LNCAP (cell line): ENCODE data around the gene GCLC.

Experiments
- CTCF ChIP-seq: fragments of 450-650 bp; IDR thresholded peaks from 2 replicates; pipeline ENCODE4 v1.5.1; 2017; ENCODE audit warnings: mild to moderate bottlenecking

Gene GCLC

GRCh38 chr6:53544470-53545308, at the start of gene GCLC:
Gene GCLC (minus strand): TSS chr6:53545101. CDS start chr6:53544645, 456 bp downstream.
- TF ChIP-seq CTCF = peak; percentile 73

- no peak for TF ChIP-seq CTCF
Measured at GRCh38 chr6:53594596-53594995, 49.7 kb upstream of the GCLC start.

GRCh38 chr6:53593001-53593488, 48.1 kb upstream of the GCLC start:
- no peak for TF ChIP-seq CTCF

- TF ChIP-seq CTCF = no peak
Measured at GRCh38 chr6:53591873-53592272, 47.0 kb upstream of the GCLC start.

GRCh38 chr6:53588816-53589509, 44.1 kb upstream of the GCLC start:
- TF ChIP-seq CTCF = no peak

- TF ChIP-seq CTCF = no peak
Measured at GRCh38 chr6:53587291-53587690, 42.4 kb upstream of the GCLC start.

GRCh38 chr6:53585208-53585900, 40.5 kb upstream of the GCLC start:
- no peak for TF ChIP-seq CTCF
